Fibroblast of lung (primary cell): Measurements from ENCODE around the gene UBE2E2.

ENCODE experiments used
- EZH2 ChIP-seq: IDR thresholded peaks from 2 replicates; pipeline ENCODE4 v1.5.1; 2012; ENCODE audit warnings: low read length, control low read depth, mild to moderate bottlenecking; ENCODE audit errors: missing control alignments
- TF ChIP-seq, protein P1 (sequence below), 2 donors: IDR thresholded peaks in 1 of 2; conservative IDR thresholded peaks in 1 of 2; 1 replicate in 1 of 2; 2 replicates in 1 of 2; pipeline ENCODE4 v1.5.1; 2011 to 2012; ENCODE audit warnings: low read length in 2 of 2, control low read depth in 1 of 2, inconsistent platforms in 1 of 2, low read depth in 1 of 2, mild to moderate bottlenecking in 1 of 2

DNA sequence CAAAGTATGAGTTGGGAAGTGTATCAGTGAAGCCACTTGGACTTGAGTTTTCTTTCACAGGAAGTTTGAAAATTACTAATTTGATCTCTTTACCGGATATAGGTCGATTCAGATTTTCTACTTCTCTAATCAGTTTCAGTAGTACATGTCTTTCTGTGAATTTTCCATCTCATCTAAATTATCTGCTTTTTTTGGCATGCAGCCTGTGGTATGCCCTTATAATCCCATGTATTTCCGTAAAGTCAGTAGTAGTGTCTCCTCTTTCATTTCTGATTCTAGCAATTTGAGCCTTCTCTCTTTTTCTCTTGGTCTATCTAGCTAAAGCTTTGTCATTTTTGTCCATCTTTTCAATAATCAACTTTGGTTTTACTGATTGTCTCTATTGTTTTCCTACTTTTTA, 434.2 kb downstream of the UBE2E2 start:
- TF ChIP-seq, protein P1, sequence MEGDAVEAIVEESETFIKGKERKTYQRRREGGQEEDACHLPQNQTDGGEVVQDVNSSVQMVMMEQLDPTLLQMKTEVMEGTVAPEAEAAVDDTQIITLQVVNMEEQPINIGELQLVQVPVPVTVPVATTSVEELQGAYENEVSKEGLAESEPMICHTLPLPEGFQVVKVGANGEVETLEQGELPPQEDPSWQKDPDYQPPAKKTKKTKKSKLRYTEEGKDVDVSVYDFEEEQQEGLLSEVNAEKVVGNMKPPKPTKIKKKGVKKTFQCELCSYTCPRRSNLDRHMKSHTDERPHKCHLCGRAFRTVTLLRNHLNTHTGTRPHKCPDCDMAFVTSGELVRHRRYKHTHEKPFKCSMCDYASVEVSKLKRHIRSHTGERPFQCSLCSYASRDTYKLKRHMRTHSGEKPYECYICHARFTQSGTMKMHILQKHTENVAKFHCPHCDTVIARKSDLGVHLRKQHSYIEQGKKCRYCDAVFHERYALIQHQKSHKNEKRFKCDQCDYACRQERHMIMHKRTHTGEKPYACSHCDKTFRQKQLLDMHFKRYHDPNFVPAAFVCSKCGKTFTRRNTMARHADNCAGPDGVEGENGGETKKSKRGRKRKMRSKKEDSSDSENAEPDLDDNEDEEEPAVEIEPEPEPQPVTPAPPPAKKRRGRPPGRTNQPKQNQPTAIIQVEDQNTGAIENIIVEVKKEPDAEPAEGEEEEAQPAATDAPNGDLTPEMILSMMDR (conservative IDR thresholded peaks at IDR 0.05 in 1 of 2, IDR thresholded peaks at IDR 0.05 in 1 of 2; ENCODE audit: low read depth in 1 of 2, low read length in 2 of 2) = no peak
- no peak for TF ChIP-seq EZH2
